ENCODE results near the gene CD200. TPM values are rescaled to one million over a fixed set of nuclear protein-coding genes. Genes with fewer than 3 reads are reported as not detected.

The CD200 gene
- total RNA-seq, 2 donors from 2014 or later, result 0.17 to 0.36 TPM

DNA sequence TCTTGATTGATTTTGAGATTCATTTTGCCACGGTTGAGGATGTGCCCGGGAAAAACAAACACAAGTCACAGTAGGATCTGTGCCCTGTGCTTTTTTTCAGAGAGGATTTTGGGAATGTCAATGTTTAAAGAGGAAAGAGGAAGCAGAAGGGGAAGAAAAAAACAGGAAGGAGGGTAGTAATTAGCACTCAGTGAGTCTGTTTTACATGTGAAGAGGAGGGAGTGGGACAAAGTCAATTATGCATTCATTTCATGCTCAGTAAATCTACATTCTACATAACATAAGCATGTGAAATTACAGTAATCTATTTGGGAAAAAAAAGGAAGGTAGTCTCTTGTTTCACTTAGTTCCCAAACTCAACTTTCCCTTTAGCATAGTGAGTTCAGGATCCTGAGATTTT lies 18.3 kb upstream of the CD200 start:
- no peak for ATAC-seq
- DNase-seq (ENCODE audit: low spot score), result no peak
- Mint-ChIP-seq H3K4me3 (no peak overlapping the region), H3K27ac (no peak overlapping the region), H3K27me3 (peaks cover 5 to 22% of the 10 kb centered on the region in 2 donors), H3K36me3 (peaks cover 6% of the 10 kb centered on the region), H3K4me1 (ENCODE audit: low read depth in 2 of 2) (no peaks in the 10 kb centered on the region), H3K9me3 (peaks cover 3% of the 10 kb centered on the region)

DNA sequence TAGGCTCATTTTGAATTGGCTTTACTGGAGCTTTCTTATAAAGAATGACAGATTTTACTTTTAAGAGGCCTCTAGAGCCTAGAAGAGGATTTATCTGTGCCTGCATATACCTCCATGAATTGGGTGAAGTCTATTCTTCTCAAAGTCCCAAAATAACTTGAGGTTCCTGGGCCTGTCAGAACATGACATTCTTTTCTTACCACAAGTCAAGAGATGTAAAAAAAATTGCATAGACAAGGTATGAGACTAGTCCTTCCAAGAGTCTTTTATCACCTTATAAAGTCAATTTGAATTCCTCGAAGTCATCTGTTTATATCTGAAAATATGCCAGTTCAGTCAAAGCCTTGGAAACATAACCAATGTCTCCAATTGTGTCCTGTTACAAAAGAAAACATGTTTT lies 17.2 kb upstream of the CD200 start:
- Mint-ChIP-seq H3K27me3 (peaks cover 9 to 22% of the 10 kb centered on the region in 2 donors), H3K4me3 (no peak overlapping the region), H3K36me3 (peaks cover 6% of the 10 kb centered on the region), H3K9me3 (peaks cover 3% of the 10 kb centered on the region), H3K27ac (no peak overlapping the region), H3K4me1 (ENCODE audit: low read depth in 2 of 2) (peaks cover 5% of the 10 kb centered on the region in 2 donors)
- no peak for ATAC-seq
- DNase-seq (ENCODE audit: low spot score), result no peak

DNA sequence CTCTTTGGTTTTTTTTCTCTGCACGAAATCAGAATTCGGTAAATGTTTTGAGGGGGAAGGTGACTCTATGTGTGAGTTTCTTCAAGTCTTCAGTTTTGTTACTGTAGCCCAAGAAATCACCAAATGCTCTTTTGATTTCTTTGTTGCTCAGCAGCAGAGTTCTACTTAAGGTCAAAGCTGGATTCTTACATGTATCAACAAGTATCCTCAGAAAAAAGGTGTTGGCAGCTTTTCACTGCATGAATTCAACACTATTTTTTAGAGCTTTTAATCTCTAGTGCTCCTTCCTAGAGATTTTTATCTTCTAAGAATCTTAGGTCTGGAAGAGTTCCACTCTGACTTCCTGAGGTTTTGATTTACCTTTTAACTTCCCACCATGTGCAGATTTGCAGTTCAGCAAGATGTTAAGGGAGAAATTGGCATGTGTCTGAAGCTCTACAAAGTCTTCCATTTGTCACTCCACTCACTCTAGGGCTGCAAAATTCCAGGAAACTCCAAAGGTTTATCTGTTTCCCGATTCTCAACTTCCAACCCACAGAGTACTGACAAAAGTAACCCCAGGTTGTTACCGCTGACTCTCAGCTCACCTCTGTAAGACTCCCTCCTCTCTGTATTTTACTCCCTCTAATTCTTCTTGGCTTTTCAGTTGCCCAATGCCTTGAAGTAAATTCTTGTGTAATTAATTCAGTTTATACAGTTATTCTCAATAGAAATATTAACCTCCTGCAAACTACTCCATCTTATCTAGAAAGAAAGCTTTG lies 13.3 kb upstream of the CD200 start:
- Mint-ChIP-seq H3K4me1 (ENCODE audit: low read depth in 2 of 2) (peaks cover 5% of the 10 kb centered on the region in 2 donors), H3K27ac (no peak overlapping the region), H3K36me3 (peaks cover 6% of the 10 kb centered on the region), H3K4me3 (no peak overlapping the region), H3K9me3 (peaks cover 3% of the 10 kb centered on the region), H3K27me3 (peaks cover 18% of the 10 kb centered on the region in 2 donors)
- ATAC-seq (no peak), DNase-seq (ENCODE audit: low spot score) (no peak)

DNA sequence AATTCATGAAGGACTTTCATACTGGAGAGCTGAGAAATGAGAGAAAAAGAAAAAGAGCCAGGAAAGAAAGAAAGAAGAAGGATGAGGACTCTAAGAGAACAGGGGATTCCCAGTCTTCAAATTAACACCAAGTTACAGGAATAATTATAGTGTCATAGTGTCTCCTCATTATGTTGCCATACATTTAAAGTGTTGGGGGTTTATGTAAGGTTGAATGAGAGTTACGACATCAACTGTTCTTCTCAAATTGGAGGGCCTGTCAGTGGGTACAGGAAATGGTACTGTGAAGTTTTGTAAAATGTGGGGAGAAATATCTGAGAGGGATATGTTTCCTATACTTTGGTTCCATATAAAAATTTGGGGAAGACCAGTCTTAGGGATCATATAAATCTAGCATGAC lies 12.3 kb upstream of the CD200 start:
- ATAC-seq (peak in 1 of 2 donors; percentile 84), DNase-seq (ENCODE audit: low spot score) (no peak)
- H3K9me3 Mint-ChIP-seq, result no peaks in the 10 kb centered on the region
- H3K27me3 Mint-ChIP-seq, result peaks cover 14 to 17% of the 10 kb centered on the region in 2 donors
- H3K36me3 Mint-ChIP-seq, result no peaks in the 10 kb centered on the region
- peak overlapping the region in 1 of 2 donors; percentile 20 for H3K27ac Mint-ChIP-seq
- no peak overlapping the region for H3K4me3 Mint-ChIP-seq
- peaks cover 5% of the 10 kb centered on the region in 2 donors for H3K4me1 Mint-ChIP-seq (ENCODE audit: low read depth in 2 of 2)

DNA sequence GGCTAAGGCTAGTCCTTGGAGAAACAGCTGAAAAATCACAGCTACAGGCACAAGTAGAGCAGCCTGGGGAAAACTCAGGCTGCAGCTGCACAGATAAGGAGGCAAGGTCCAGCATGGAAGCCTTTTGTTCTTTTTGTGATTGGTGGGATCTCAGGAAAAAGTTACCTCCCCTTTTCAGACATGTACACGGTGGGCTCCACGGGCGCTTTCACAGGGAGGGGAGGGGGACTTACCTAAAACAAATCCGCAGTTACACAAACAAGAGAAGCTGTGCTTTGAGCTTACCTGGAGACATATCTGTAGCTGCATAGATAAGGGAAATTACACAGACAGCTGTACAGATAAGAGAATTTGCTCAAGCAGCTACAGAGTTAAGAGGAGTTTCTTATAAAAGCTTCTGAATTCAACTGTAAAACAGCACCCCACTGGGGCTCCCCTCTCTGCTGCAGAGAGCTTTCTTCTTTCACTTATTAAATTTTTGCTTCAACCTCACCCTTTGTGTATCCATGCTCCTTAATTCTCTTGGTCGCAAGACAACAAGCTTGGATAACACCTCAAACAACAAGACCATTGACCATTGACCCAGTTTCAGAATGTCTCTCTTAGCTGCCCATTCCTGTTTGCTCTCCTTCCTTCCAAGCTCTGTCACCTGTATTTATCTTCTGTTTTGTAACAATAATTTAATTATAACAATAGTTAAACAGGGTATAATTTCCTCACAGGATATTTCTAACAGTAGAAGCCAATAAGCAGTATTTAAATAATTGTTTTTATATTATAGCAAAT lies 10.9 kb upstream of the CD200 start:
- no peaks in the 10 kb centered on the region for H3K9me3 Mint-ChIP-seq
- H3K4me3 Mint-ChIP-seq, result no peak overlapping the region
- H3K27ac Mint-ChIP-seq, result no peak overlapping the region
- DNase-seq (ENCODE audit: low spot score) (no peak), ATAC-seq (no peak)
- no peaks in the 10 kb centered on the region for H3K36me3 Mint-ChIP-seq
- peaks cover 5% of the 10 kb centered on the region in 2 donors for H3K4me1 Mint-ChIP-seq (ENCODE audit: low read depth in 2 of 2)
- H3K27me3 Mint-ChIP-seq, result peaks cover 20% of the 10 kb centered on the region in 2 donors

DNA sequence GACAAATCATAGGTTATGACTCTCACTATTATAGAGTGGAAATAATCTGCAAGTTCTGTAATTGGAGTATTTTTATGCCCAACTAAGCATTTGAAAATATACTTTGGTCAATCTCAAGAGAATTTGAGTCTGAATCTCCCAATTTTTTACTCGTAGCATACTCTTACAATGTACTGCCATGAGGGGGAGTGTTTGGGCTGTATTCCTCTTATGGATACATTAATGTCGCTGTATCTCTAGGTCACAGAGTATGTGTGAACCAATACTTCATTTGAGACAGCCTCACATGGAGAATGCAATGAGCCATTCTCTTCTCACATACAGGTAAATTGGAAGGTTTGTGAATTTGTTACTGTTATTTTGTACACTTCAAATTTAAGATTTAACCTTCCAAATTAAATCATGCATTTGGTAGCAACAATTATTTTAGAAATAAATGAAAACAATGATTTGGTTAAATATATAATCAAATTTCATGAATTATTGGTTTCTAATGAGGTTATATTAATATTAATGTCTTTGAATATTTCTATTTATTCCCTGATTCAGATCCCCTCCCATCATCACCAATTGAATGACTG lies 5.5 kb upstream of the CD200 start:
- Mint-ChIP-seq H3K4me3 (no peak overlapping the region), H3K4me1 (ENCODE audit: low read depth in 2 of 2) (no peaks in the 10 kb centered on the region), H3K9me3 (no peaks in the 10 kb centered on the region), H3K27me3 (peaks cover 19 to 31% of the 10 kb centered on the region in 2 donors), H3K36me3 (no peaks in the 10 kb centered on the region), H3K27ac (no peak overlapping the region)
- DNase-seq (ENCODE audit: low spot score), result no peak
- ATAC-seq, result peak; percentile 70 to 71

DNA sequence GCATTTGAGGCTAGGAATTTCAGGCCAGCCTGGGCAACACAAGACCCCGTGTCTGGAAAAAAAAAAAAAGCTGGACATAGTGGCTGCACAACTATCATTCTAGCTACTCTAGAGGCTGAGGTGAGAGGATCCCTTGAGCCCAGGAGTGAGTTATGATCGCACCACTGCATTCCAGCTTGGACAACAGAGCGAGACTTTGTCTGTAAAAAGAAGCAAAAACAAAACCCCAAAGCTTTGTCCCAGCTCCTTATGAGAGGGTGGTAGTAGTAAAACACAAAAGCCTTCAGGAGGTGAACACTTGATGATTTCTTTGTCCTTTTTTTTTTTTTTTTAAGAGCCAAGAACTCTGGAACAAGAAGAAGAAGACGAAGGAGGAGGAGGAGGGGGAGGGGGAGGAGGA lies 1.1 kb upstream of the CD200 start:
- H3K36me3 Mint-ChIP-seq, result no peaks in the 10 kb centered on the region
- DNase-seq (ENCODE audit: low spot score) (no peak), ATAC-seq (no peak)
- H3K27me3 Mint-ChIP-seq, result peaks cover 18 to 46% of the 10 kb centered on the region in 2 donors
- H3K27ac Mint-ChIP-seq, result no peak overlapping the region
- H3K4me3 Mint-ChIP-seq, result no peak overlapping the region
- H3K9me3 Mint-ChIP-seq, result no peaks in the 10 kb centered on the region
- H3K4me1 Mint-ChIP-seq (ENCODE audit: low read depth in 2 of 2), result peaks cover 0 to 5% of the 10 kb centered on the region in 2 donors

DNA sequence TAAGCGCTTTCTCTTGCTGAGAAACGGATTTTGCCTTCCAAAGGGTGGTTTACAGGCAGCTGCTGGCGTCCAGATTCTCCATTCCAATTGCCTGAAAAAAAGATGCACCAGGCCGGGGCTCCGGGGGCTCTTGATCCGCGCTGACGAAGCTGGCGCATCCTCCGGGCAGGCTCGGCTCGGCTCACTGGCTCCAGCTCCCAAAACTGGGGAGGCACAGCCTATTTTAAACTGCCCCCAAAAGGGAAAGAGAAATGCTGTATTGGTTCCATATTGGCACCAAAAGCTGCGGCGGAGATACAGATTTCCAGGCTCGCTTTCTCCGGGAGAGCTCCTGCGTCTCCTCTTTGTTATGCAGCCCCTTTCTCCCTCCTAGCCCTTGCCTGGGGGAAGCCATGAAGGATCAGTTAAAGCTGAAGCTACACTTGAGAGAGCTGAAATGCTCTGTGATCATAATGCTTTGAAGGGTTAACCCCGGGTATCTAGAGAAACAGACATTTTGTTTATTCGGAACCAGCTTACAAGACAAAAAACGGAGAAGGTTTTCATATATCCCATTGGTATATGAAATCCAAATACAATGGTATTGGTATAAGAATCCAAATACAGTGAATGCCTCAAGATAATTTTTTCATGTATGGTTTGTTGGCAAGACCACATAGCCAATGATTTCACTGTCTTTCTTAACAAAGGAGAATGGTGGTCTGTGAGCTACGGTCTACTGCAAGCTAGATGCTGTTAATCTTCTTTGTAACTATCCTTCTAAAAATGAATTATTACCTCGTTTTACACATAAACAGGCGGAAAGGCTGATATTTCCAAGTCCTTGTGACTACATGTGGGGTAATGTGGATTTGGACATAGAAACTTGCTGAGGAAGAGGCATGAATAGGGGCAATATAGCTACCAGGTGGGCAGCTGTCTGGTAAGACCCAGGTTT lies 693 bp downstream of the CD200 start:
- Mint-ChIP-seq H3K9me3 (no peaks in the 10 kb centered on the region), H3K27ac (peak overlapping the region in 1 of 2 donors; percentile 37), H3K27me3 (peaks cover 20 to 43% of the 10 kb centered on the region in 2 donors), H3K4me1 (ENCODE audit: low read depth in 2 of 2) (peaks cover 0 to 5% of the 10 kb centered on the region in 2 donors), H3K4me3 (peak overlapping the region; percentile 41), H3K36me3 (no peaks in the 10 kb centered on the region)
- no peak for DNase-seq (ENCODE audit: low spot score)
- peak in 1 of 2 donors; percentile 11 for ATAC-seq

DNA sequence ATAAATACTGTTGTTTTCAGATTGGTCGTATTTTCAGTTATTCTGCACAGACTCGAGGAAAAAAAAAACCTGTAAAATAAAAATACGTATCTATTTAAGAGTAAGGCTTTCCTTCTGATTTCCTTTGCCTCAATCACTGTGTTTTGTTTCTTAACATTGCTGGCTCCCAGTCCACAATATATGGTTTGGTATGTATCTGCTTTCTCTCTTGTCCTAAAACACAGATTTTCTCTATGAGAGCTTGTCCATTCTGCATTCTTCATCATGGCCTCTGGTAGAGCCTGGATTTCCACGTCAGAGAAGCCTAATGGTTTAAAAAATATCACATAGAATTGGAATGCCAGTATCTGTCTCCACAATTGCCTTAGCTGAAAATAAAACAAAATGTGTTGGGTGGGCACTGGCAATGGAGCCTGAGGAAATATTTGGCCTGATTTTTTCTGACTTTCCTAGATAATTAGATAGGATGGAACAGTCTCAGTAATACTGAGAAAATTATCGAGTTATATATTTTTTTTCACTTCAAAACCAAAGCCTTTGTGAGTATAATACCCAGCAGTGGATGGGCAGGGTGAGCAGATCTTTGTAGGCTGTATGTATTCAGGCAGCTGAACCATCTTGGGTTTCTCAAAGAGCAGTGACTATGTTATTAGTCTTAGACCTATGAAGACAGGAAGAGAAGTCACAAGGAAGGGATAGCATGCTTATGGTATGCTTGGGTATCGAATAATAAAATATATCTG lies 1.9 kb downstream of the CD200 start:
- H3K4me3 Mint-ChIP-seq, result no peak overlapping the region
- H3K27ac Mint-ChIP-seq, result no peak overlapping the region
- DNase-seq (ENCODE audit: low spot score) (no peak), ATAC-seq (no peak)
- peaks cover 0 to 5% of the 10 kb centered on the region in 2 donors for H3K4me1 Mint-ChIP-seq (ENCODE audit: low read depth in 2 of 2)
- H3K27me3 Mint-ChIP-seq, result peaks cover 20 to 42% of the 10 kb centered on the region in 2 donors
- no peaks in the 10 kb centered on the region for H3K9me3 Mint-ChIP-seq
- H3K36me3 Mint-ChIP-seq, result no peaks in the 10 kb centered on the region

DNA sequence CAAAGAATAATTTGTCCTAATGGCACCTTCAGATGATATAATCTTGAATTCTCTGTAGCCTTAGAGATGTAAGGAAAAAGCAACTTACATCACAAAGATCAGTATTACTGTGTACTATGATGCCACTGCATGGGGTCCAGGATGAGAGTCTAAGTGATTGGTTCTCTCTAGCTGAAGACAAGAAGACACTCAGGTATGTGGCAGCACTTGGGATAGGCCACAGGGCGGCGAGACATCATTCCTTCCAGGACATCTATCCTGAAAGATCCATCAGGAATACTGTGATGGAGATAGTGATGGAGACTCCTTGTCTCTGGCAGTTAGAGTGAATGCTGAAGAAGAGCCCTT lies 2.5 kb downstream of the CD200 start:
- no peak for DNase-seq (ENCODE audit: low spot score)
- Mint-ChIP-seq H3K27ac (no peak overlapping the region), H3K4me1 (ENCODE audit: low read depth in 2 of 2) (peaks cover 0 to 5% of the 10 kb centered on the region in 2 donors), H3K27me3 (peaks cover 20 to 37% of the 10 kb centered on the region in 2 donors), H3K4me3 (no peak overlapping the region), H3K9me3 (no peaks in the 10 kb centered on the region), H3K36me3 (no peaks in the 10 kb centered on the region)
- ATAC-seq, result no peak

DNA sequence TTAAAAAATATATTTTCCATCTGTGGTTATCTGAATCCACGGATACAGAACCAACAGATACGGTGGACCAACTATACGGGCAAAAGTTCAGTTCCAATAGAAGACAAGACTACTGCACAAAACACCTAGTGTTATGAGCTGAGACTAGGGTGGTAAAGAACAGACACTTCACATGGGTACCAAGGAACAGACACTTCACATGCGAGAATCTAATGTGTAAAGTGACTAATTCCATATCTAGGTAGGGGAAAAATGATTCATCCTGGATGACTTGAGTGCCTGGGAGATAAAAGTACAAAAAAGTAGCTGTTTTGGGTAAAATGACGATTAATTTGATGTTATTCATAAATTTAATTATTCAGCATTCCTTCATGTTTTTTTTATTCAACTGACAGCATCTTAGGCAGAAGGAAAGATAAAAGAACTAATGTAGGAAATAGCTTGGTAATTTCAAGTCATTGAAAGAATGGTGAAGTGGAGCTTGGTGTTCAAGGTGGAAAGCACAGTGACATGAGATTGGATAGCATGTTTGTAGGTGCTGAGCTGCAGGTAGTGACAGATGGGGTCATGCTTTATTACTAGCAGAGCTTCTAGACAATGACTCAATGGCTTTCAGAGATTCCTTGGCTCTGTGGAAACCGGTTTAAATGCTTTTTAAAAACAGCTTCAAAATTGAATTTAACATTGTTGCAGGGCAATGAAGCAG lies 5.2 kb downstream of the CD200 start:
- Mint-ChIP-seq H3K9me3 (no peaks in the 10 kb centered on the region), H3K4me3 (no peak overlapping the region)
- ATAC-seq, result no peak

DNA sequence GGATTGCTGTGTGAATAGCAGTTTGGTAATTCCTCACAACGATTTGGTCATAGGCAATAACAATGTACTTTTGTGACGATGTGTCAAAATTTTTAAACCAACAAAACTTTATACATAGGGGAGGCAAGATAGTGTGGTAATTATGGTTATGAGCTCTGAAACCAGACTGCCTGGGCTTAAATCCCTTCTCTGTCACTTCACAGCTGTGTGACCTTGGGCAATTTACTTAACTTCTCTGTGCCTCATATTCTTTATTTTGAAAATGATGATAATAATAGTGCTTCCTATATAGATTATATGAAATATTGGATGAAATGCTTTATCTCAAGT lies 5.7 kb downstream of the CD200 start:
- Mint-ChIP-seq H3K27me3 (peaks cover 13 to 23% of the 10 kb centered on the region in 2 donors), H3K4me1 (ENCODE audit: low read depth in 2 of 2) (peaks cover 0 to 3% of the 10 kb centered on the region in 2 donors), H3K36me3 (no peaks in the 10 kb centered on the region), H3K9me3 (no peaks in the 10 kb centered on the region), H3K27ac (no peak overlapping the region), H3K4me3 (no peak overlapping the region)
- DNase-seq (ENCODE audit: low spot score) (no peak), ATAC-seq (no peak)

More for the DNA sequence above, 5.2 kb downstream of the CD200 start:
- DNase-seq (ENCODE audit: low spot score), result no peak
- Mint-ChIP-seq H3K4me1 (ENCODE audit: low read depth in 2 of 2) (peaks cover 0 to 5% of the 10 kb centered on the region in 2 donors), H3K27ac (no peak overlapping the region), H3K27me3 (peaks cover 15 to 27% of the 10 kb centered on the region in 2 donors), H3K36me3 (no peaks in the 10 kb centered on the region)
